GM13977 (cell line): ENCODE data around the gene AURKAIP1.

ENCODE experiments used
- DNase-seq: peaks from one replicate; pipeline ENCODE4 v3.0.0; 2012; ENCODE audit warnings: low spot score
- CTCF ChIP-seq: IDR thresholded peaks from 2 replicates; pipeline ENCODE4 v1.5.1; 2012; ENCODE audit warnings: mild to moderate bottlenecking, control low read depth; ENCODE audit not compliant: insufficient read depth; ENCODE audit errors: extremely low read depth, missing control alignments
- in situ Hi-C: fragments of 300-500 bp; cut with MboI; formaldehyde crosslinking; loops from one replicate; pipeline ENCODE4 v1.12.0; 2022; ENCODE audit warnings: low sequenced_read_pairs, low pct_unique_long_range_greater_than_20kb, mixed read lengths, inconsistent platforms; ENCODE audit not compliant: unreplicated experiment

The AURKAIP1 gene

GRCh38 chr1:1348420-1349255 is 26.4 kb downstream of the AURKAIP1 start:
- in situ Hi-C loops: no loop called here
- DNase-seq: no peak
- no peak for TF ChIP-seq CTCF

GRCh38 chr1:1347663-1348419 is 27.2 kb downstream of the AURKAIP1 start:
- TF ChIP-seq CTCF: no peak
- DNase-seq: no peak
- in situ Hi-C loops: no loop called here

GRCh38 chr1:1347026-1347595 is 27.9 kb downstream of the AURKAIP1 start:
- DNase-seq: no peak
- in situ Hi-C loops: no loop called here
- no peak for TF ChIP-seq CTCF

DNA sequence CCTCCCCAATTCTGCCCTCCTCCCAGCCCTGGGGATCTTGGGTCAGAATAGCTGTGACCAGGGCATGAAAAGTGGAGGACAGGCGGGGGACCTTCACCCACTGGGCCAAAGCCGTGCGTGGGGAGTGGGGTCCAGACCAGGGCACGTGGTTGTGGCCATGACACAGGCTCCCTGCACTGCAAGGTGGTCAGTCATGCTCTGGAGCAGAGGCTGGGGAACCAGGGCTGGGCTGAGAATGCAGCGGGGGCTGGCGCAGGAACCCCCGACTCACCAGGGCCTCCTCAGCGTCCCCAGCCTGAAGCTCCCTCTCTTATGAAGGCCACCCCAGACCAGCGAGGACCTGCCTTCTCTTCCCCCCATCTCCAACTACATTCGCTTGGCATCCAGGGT is 28.5 kb downstream of the AURKAIP1 start:
- no peak for TF ChIP-seq CTCF
- no peak for DNase-seq
- in situ Hi-C loops: no loop called here

GRCh38 chr1:1345860-1346500 is 29.0 kb downstream of the AURKAIP1 start:
- no peak for TF ChIP-seq CTCF
- in situ Hi-C loops: no loop called here
- DNase-seq: no peak

GRCh38 chr1:1345384-1345783 is 29.6 kb downstream of the AURKAIP1 start:
- DNase-seq: no peak
- in situ Hi-C loops: no loop called here
- no peak for TF ChIP-seq CTCF
